Measurements from ENCODE around the gene FRAS1.

Gene FRAS1

GRCh38 chr4:78184584-78184983 is 127.5 kb downstream of the FRAS1 start:
- TF ChIP-seq SIN3A (IDR thresholded peaks at IDR 0.05; ENCODE audit: borderline replicate concordance, insufficient read depth, low read length), result no peak

DNA sequence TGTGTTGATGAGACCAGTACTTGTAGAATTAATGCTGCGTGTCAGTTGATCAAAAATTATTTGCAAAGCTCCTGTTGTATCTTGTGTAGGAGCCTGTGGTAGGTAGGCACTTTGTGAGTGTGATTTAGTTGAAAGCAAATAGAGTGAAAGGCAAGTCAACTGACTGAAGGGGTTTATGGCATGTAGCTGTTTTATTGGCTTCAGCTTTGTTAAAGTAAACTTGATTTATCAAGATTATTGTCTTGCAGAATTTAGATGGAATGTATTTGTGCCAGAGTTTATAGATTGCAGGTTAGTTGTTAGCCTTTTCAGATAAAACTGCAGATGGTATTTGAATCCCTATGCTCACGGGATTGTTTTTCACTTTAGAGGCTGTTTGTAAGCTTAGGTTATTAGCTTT is 128.0 kb downstream of the FRAS1 start:
- TF ChIP-seq FOXP2 (optimal IDR thresholded peaks at IDR 0.05; ENCODE audit: borderline replicate concordance, extremely low read depth, extremely low read length, insufficient read depth), result no peak
- TF ChIP-seq REST (IDR thresholded peaks at IDR 0.05; ENCODE audit: insufficient read depth in 1 of 2, low read depth in 2 of 2, low read length in 2 of 2), result no peak
- TF ChIP-seq SIN3A (IDR thresholded peaks at IDR 0.05; ENCODE audit: borderline replicate concordance, insufficient read depth, low read length), result no peak

- TF ChIP-seq REST (IDR thresholded peaks at IDR 0.05; ENCODE audit: insufficient read depth in 1 of 2, low read depth in 2 of 2, low read length in 2 of 2) (no peak), TAF1 (IDR thresholded peaks at IDR 0.05; ENCODE audit: borderline replicate concordance, insufficient read depth, low read length) (no peak), SIN3A (IDR thresholded peaks at IDR 0.05; ENCODE audit: borderline replicate concordance, insufficient read depth, low read length) (no peak), FOXP2 (optimal IDR thresholded peaks at IDR 0.05; ENCODE audit: borderline replicate concordance, extremely low read depth, extremely low read length, insufficient read depth) (no peak), POLR2AphosphoS5 (IDR thresholded peaks at IDR 0.05; ENCODE audit: low read depth, low read length) (no peak)
Observed at GRCh38 chr4:78186597-78187543, 129.7 kb downstream of the FRAS1 start.

- TF ChIP-seq SIN3A (IDR thresholded peaks at IDR 0.05; ENCODE audit: borderline replicate concordance, insufficient read depth, low read length) (no peak), FOXP2 (optimal IDR thresholded peaks at IDR 0.05; ENCODE audit: borderline replicate concordance, extremely low read depth, extremely low read length, insufficient read depth) (no peak), POLR2AphosphoS5 (IDR thresholded peaks at IDR 0.05; ENCODE audit: low read depth, low read length) (no peak), TAF1 (IDR thresholded peaks at IDR 0.05; ENCODE audit: borderline replicate concordance, insufficient read depth, low read length) (no peak), REST (IDR thresholded peaks at IDR 0.05; ENCODE audit: insufficient read depth in 1 of 2, low read depth in 2 of 2, low read length in 2 of 2) (no peak)
Observed at GRCh38 chr4:78190068-78190467, 132.9 kb downstream of the FRAS1 start.

DNA sequence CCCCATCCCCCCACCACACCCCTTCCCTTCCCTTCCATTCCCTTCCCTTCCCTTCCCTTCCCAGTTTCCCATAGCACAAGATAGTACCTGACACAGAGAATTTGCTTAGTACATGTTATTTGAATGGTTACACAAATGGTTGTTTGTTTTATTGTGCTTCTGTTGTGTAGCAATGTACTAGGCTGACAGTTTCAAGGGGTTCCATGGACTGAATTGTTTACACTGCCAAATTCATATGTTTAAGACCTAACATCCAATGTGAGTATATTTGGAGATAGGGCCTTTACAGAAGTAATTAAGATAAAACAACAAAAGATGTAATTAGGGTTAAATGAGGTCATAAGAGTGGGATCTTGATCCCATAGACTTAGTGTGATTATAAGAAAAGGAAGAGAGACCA is 133.5 kb downstream of the FRAS1 start:
- no peak for TF ChIP-seq SIN3A (IDR thresholded peaks at IDR 0.05; ENCODE audit: borderline replicate concordance, insufficient read depth, low read length)

- TF ChIP-seq FOXP2 (optimal IDR thresholded peaks at IDR 0.05; ENCODE audit: borderline replicate concordance, extremely low read depth, extremely low read length, insufficient read depth), result no peak
- TF ChIP-seq POLR2AphosphoS5 (IDR thresholded peaks at IDR 0.05; ENCODE audit: low read depth, low read length), result no peak
- no peak for TF ChIP-seq REST (IDR thresholded peaks at IDR 0.05; ENCODE audit: insufficient read depth in 1 of 2, low read depth in 2 of 2, low read length in 2 of 2)
- no peak for TF ChIP-seq SIN3A (IDR thresholded peaks at IDR 0.05; ENCODE audit: borderline replicate concordance, insufficient read depth, low read length)
- TF ChIP-seq TAF1 (IDR thresholded peaks at IDR 0.05; ENCODE audit: borderline replicate concordance, insufficient read depth, low read length), result no peak
Observed at GRCh38 chr4:78197947-78198346, 140.8 kb downstream of the FRAS1 start.

All from PFSK-1 (cell line).